Spinal cord (tissue), 10 donors: ENCODE measurements around the gene NDOR1. TPM values are rescaled to one million over a fixed set of nuclear protein-coding genes. Genes with fewer than 3 reads are reported as not detected.
A peak's percentile ranks its signal among the peaks of the same experiment; 100 is the strongest.

Experiments
- DNase-seq, 6 donors: peaks; one replicate each; pipeline versions ENCODE4 v3.0.0 to v3.0.0-alpha.2; 2013 to 2015; ENCODE audit warnings: low spot score in 6 of 6, low read depth in 4 of 6
- H3K27ac ChIP-seq: one replicate; pipeline ENCODE4 v1.5.1; 2013; ENCODE audit warnings: low read depth, low read length, control low read depth
- H3K27me3 ChIP-seq: one replicate; pipeline ENCODE4 v1.6.1; 2013; ENCODE audit warnings: low read length; ENCODE audit not compliant: control insufficient read depth, insufficient read depth
- H3K36me3 ChIP-seq: one replicate; pipeline ENCODE4 v1.6.1; 2013; ENCODE audit warnings: low read length; ENCODE audit not compliant: control insufficient read depth, insufficient read depth
- H3K4me1 ChIP-seq: one replicate; pipeline ENCODE4 v1.6.1; 2013; ENCODE audit warnings: low read length; ENCODE audit not compliant: control insufficient read depth, insufficient read depth
- H3K4me3 ChIP-seq: one replicate; pipeline ENCODE4 v1.5.1; 2013; ENCODE audit warnings: low read depth, low read length, control low read depth
- H3K9me3 ChIP-seq: one replicate; pipeline ENCODE4 v1.6.1; 2013; ENCODE audit warnings: low read length; ENCODE audit not compliant: control insufficient read depth, insufficient read depth
- WGBS: methylation state at CpG from one replicate; pipeline ENCODE4 v1.1.5; 2013; ENCODE audit warnings: missing lambda C conversion rate; ENCODE audit not compliant: insufficient coverage; 5-methylcytosine and 5-hydroxymethylcytosine counted together
- polyA plus RNA-seq, 2 donors: library from polyadenylated mRNA; unstranded; fragments of 120-200 nt; gene quantifications; one replicate each; pipeline ENCODE4 v1.2.1, GENCODE V29; 2013; ENCODE audit not compliant: insufficient read length in 2 of 2
- total RNA-seq, 2 donors: library from RNA; depleted of rRNA in 1 of 2; stranded (reverse); fragments of 120-200 nt in 1 of 2; fragments of >200 nt in 1 of 2; gene quantifications; one replicate each; pipeline versions ENCODE4 v1.2.3 to v1.2.4, GENCODE V29; 2013 to 2014
- donor health status: healthy.

The NDOR1 gene
- total and polyA plus RNA-seq, 4 donors, result 3.2 to 23.8 (median 12.3) TPM

DNA sequence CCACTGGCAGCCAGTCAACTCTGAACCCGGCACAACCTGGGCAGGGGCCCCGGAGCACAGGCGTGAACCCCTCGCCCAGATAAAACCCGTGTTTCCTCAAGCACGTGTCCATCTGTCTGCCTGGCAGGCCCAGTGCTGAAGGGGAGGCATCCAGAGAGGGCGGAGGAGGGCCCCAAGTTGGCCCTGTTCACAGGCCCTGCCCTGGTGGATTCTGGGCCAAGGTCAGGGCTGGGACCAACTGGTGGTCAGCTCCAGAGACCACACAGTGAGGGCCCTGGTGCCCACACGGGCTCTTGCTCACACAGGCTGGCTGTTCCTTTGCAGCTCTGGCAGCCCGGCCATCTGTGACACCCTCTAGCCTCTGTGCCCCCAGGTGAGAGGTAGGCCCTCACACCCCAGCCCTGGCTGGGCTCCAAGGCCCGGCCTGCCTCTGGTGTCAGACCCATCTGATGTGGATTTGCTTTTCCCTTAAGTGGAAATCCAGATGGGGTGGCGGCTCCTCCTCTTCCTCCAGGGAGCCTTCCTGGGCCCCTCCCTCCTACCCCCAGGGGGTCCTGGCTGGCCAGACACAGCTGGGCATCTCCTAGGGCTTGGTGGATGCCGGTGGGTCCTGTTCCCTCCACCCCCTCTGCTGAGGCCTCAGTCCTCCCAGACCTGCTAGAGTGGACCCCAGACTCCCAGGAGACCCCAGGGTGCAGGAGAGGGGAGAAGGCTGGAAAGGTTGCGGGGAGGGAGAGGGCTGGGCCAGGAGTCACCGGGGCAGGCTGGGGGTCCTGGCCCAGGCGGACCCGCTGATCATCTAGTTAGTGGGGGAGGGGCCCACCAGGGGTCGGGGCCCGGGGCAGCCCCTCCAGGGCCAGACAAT is 45.1 kb downstream of the NDOR1 start:
- no peaks in the 10 kb centered on the region for H3K27me3 ChIP-seq
- H3K4me1 ChIP-seq, result peaks cover 12% of the 10 kb centered on the region
- H3K36me3 ChIP-seq, result peaks cover 11% of the 10 kb centered on the region
- no peak for DNase-seq
- no peak overlapping the region for H3K27ac ChIP-seq
- H3K4me3 ChIP-seq, result no peak overlapping the region
- no peaks in the 10 kb centered on the region for H3K9me3 ChIP-seq
- WGBS, result 67% methylated on average over 14 of the region's 18 CpGs

DNA sequence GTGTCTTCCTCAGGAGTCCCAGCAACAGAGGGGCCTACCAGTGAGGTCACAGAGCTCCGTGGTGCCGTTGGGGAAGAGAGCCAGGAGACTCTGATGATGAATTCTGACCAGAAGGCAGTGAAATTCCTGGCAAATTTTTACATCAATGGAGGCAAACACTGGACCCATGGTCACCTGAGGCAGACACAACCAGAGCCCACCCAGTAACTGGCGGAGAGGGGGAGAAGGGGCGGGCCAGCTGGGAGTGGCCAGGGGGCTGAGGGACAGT is 45.6 kb downstream of the NDOR1 start, which contains the start of gene STPG3:
Gene STPG3, plus strand, starts transcription at position 93 of the 268 bp plus-strand sequence. Its CDS starts 1 bp downstream, at position 94.
- H3K27me3 ChIP-seq, result no peaks in the 10 kb centered on the region
- no peaks in the 10 kb centered on the region for H3K9me3 ChIP-seq
- no peak within 1 kb of the TSS for H3K4me3 ChIP-seq
- H3K36me3 ChIP-seq, result peaks cover 15% of the 10 kb centered on the region
- H3K4me1 ChIP-seq, result peaks cover 16% of the 10 kb centered on the region
- 49% methylated on average over 4 of the region's 4 CpGs for WGBS
- H3K27ac ChIP-seq, result no peak within 1 kb of the TSS
- no peak for DNase-seq

DNA sequence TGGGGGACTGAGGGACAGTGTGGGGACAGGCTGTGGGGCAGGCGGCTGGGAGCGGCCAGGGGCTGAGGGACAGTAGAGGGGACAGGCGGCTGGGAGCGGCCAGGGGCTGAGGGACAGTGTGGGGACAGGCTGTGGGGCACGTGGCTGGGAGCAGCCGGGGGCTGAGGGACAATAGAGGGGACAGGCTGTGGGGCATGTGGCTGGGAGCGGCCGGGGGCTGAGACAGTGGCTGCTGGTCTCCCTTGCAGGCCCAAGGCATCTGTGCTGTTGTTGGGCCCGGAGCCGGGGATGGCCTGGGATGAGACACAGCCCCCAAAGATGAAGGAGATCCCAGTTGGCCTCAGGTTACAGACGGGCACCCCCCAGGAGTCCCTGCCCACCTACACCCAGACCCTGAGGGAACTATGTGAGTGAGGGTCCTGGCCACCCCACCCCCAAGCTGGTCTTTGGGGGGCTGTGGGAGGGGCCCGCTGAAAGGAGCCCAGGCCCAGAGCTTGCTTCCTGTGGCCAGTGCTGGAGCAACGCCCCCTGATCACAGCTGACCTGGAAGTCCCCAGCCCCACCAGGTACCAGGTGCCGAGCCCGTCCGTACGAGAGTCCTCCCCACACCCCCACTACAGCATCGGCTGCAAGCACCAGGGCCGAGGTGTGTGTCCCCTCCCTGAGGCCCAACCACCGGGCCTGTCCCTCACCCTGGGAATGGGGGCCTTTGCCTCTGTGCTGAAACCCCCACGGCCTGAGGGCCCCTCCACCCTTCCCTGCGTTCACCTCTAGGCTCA is 46.2 kb downstream of the NDOR1 start:
- Histone ChIP-seq H3K27ac (no peak overlapping the region), H3K27me3 (no peaks in the 10 kb centered on the region), H3K36me3 (peaks cover 20% of the 10 kb centered on the region), H3K9me3 (no peaks in the 10 kb centered on the region), H3K4me1 (peaks cover 21% of the 10 kb centered on the region), H3K4me3 (no peak overlapping the region)
- 65% methylated on average over 16 of the region's 22 CpGs for WGBS
- DNase-seq, result no peak

DNA sequence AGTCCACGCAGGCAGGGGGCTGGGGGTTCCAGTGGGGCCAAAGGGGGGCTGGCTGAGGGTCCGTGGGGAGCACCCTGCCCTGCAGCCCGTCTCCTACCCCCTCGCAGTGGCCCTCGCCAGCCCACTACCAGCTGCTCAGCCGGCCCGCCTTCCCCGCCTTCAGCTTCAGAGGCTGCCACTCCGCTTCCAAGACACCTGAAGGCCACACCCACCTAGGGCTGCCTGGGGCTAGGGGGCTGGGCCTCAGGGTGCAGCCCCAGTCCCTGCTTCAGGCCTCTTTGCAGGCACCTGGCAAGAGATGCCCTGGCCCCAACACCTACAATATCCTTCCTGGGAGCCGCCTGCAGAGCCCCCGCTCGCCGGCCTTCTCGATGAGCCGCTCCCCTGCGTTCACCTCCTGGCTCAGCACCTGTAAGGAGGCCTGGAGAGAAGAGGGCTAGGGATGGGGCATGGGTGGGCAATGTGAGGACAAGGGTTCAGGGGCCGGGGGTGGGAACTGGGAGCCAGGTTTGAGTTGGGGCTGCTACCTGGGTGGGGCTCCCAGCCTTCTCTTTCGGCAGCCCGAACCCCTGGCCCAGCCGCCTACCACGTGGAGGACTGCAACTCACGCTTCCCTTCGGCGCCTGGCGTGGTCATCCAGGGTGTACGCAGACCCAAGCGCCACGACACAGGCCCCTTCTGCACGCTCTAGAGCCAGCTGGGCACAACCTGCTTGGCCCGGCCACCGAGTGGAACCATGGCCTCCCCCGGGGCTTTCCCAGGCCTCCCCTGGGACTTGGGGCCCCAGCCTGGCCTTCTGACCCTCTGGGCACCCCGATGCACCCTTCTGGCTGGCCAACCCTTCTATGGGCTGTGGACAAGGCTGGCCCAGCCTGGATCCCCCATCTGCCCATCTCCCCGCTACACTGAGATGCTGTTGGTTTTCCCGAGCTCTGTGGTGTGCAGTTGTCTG is 47.3 kb downstream of the NDOR1 start:
- Histone ChIP-seq H3K27me3 (no peaks in the 10 kb centered on the region), H3K27ac (no peak overlapping the region), H3K9me3 (no peaks in the 10 kb centered on the region), H3K4me3 (no peak overlapping the region), H3K4me1 (peaks cover 26% of the 10 kb centered on the region), H3K36me3 (peaks cover 28% of the 10 kb centered on the region)
- DNase-seq, result no peak
- WGBS, result 81% methylated on average over 33 of the region's 35 CpGs

DNA sequence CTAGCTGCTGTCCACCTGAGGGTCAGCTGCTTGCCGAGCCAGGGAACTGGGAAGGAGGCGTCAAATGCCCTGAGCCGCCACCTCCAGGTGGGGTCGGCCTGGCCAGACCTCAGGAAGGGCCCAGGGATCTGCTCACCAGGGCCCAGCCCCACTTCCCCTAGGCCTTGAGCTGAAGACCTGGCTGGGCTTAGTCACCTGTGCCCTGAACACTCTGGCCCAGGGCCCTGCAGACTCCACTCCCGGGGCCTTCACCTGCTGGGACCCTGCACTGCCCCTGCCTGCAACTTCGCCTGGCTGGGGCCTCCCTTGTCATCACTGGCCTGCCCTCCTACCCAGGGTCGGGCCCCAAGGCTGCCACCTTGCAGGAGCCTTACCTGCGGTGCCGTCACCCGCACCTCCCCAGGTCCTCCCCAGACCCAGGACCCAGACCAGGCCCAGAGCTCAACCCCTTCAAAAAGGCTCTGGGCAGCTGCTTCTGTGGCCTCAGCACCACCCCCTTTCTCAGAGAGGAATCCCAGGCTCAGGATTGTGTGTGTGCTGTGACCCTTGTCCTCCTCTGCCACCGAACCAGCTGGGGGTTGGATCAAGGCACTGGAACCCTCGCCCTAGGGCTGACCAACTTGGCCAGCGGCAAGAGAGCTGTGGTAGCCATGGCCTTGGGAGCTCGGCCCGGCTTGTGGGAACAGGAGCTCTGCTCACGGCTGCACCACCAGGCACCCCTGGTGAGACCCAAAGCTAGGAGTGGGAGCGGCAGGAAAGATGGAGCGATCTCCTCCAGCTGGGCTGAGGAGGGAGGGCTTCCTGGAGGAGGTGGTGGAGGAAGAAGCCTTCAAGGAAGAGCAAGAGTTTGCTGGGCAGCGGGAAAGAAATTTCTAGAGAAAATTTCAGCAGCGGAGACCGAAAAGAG is 48.5 kb downstream of the NDOR1 start:
- peaks cover 26% of the 10 kb centered on the region for H3K4me1 ChIP-seq
- H3K36me3 ChIP-seq, result peaks cover 37% of the 10 kb centered on the region
- peak in 1 of 6 donors; percentile 12 for DNase-seq
- no peaks in the 10 kb centered on the region for H3K27me3 ChIP-seq
- WGBS, result 43% methylated on average over 21 of the region's 21 CpGs
- H3K27ac ChIP-seq, result no peak overlapping the region
- peak overlapping the region; percentile 80 for H3K4me3 ChIP-seq
- no peaks in the 10 kb centered on the region for H3K9me3 ChIP-seq

DNA sequence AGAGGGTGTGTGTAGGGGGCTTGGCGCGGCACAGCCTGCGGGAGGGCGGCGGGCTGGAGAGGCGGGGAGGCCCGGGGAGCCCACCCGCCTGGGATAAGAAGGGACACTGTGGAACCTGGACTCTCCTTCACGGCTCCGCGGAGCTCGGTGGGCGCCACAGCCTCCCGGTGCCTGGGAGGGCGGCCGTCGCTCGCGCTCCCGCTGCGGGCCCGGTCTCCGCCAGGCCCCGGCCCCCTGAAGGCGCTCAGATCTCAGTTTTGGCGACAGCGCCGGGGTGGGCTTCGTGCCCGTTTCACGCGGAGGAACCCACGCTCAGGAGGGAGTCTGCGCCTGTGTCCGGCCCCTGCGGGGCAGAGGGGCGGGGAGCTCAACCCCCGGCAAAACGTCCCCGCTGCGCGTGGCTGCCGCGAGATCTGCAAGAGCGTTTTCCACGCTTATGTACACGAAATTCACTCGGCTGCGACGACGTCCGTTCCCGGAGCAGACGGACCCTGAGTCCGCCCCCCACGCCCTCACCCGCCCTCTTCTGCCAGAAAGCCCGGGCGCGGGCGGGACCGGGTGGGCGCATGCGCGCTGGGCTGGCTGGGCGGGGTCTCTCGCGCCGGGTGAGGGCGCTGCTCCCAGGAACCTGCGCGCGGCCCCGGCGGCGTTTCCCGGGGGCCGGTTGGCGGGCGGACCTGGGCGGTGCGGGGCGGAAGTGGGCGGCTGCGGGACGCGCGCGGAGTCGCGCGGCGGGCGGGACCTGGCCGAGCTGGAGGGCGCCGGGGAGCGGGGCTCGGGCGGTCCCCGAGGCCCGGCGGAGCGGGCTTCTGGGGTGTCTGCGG is 49.3 kb downstream of the NDOR1 start, which contains the start of gene NELFB:
Gene NELFB, plus strand, starts transcription at position 704 of the 824 bp plus-strand sequence.
- peak within 1 kb of the TSS; percentile 80 for H3K4me3 ChIP-seq
- peaks cover 42% of the 10 kb centered on the region for H3K36me3 ChIP-seq
- peak within 1 kb of the TSS; percentile 60 for H3K27ac ChIP-seq
- under 1% methylated on average over 105 of the region's 105 CpGs for WGBS
- peaks cover 26% of the 10 kb centered on the region for H3K4me1 ChIP-seq
- H3K27me3 ChIP-seq, result no peaks in the 10 kb centered on the region
- no peaks in the 10 kb centered on the region for H3K9me3 ChIP-seq
- peak; percentile 80 to 97 (median 90) for DNase-seq

DNA sequence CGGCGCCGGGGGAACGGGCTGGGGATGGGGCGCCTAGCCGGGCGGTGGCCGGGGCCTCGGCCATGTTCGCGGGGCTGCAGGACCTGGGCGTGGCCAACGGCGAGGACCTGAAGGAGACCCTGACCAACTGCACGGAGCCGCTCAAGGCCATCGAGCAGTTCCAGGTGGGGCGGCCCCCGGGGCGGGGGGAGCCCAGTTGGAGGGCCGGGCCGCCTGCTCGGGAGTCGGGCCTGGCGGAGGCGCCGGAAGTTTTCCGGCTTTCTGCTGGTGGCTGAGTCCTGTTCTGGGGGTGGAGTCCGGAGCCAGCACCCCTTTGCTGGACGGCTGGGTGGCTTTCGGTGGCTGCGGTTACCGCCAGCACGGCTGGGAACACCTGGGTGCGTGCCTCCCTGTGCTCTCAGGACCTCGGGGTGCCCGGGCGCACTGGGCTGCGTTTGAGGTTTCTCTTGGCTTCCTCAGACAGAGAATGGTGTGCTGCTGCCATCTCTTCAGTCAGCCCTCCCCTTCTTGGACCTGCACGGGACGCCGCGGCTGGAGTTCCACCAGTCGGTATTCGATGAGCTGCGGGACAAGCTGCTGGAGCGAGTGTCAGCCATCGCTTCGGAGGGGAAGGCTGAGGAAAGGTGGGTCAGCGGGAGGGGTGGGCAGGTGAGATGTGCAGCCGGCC is 50.1 kb downstream of the NDOR1 start:
- Histone ChIP-seq H3K27me3 (no peaks in the 10 kb centered on the region), H3K4me3 (peak overlapping the region; percentile 56), H3K27ac (no peak overlapping the region), H3K4me1 (peaks cover 26% of the 10 kb centered on the region), H3K9me3 (no peaks in the 10 kb centered on the region), H3K36me3 (peaks cover 42% of the 10 kb centered on the region)
- no peak for DNase-seq
- 4% methylated on average over 51 of the region's 51 CpGs for WGBS

DNA sequence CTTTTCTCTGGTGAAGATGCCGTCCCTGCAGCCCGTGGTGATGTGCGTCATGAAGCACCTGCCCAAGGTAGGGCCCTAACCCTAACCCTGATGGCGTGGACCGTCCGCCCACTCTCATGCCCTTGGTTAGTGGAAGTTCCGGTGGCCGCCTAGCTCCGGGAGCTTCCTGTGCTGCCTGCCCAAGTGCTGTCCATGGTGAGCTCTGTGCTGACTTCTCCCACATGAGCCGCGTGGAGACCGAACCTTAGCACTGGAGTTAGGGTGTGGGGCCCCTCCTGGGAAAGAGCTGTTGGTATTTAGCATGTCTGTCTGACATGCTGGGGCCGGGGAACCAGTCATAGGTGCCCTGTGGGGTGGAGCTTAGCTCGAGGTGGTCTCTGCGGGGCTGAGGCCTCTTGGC is 50.9 kb downstream of the NDOR1 start:
- Histone ChIP-seq H3K27ac (no peak overlapping the region), H3K4me1 (peaks cover 26% of the 10 kb centered on the region), H3K9me3 (no peaks in the 10 kb centered on the region), H3K27me3 (no peaks in the 10 kb centered on the region), H3K36me3 (peaks cover 43% of the 10 kb centered on the region), H3K4me3 (peak overlapping the region; percentile 56)
- WGBS, result 93% methylated on average over 15 of the region's 15 CpGs
- DNase-seq, result no peak
